ENCODE data around the gene CHMP4A. TPM values are rescaled to one million over a fixed set of nuclear protein-coding genes. Genes with fewer than 3 reads are reported as not detected.

CHMP4A gene
- total RNA-seq, 2 experiments from 2014 or later: 92.9 to 97.9 TPM

- Mint-ChIP-seq H3K36me3 (ENCODE audit: low read depth) (peaks cover 64% of the 10 kb centered on the region), H3K4me1 (peaks cover 11% of the 10 kb centered on the region), H3K27me3 (no peaks in the 10 kb centered on the region), H3K27ac (no peak overlapping the region), H3K4me3 (no peak overlapping the region), H3K9me3 (no peaks in the 10 kb centered on the region)
- ChIA-PET POLR2A (interaction anchor here (1.1 to 21.9 kb wide), 6 partner anchors 7 to 65 kb away, joined by 3 to 456 read pairs (median 8); partner anchors contain the start of genes DCAF11, IPO4, IRF9 and MDP1), CTCF (interaction anchor here (2.6 kb wide), 1 partner anchor 18 kb away, joined by 10 read pairs; the partner anchor contains the start of gene IRF9)
- DNase-seq: no peak
Measured at GRCh38 chr14:24179294-24179960, 33.9 kb downstream of the CHMP4A start.

GRCh38 chr14:24178399-24179178, 34.7 kb downstream of the CHMP4A start:
- Mint-ChIP-seq H3K9me3 (no peaks in the 10 kb centered on the region), H3K36me3 (ENCODE audit: low read depth) (peaks cover 65% of the 10 kb centered on the region), H3K4me1 (peaks cover 13% of the 10 kb centered on the region), H3K27ac (no peak overlapping the region), H3K27me3 (no peaks in the 10 kb centered on the region), H3K4me3 (no peak overlapping the region)
- no peak for DNase-seq
- ChIA-PET CTCF (interaction anchor here (2.6 kb wide), 1 partner anchor 17 kb away, joined by 10 read pairs; the partner anchor contains the start of gene IRF9), POLR2A (interaction anchor here (1.1 to 21.9 kb wide), 5 partner anchors 8 to 37 kb away, joined by 3 to 456 read pairs (median 11); partner anchors contain the start of genes IPO4, IRF9, MDP1 and REC8)

- no peak for DNase-seq
- Mint-ChIP-seq H3K4me3 (no peak overlapping the region), H3K9me3 (no peaks in the 10 kb centered on the region), H3K27ac (no peak overlapping the region), H3K36me3 (ENCODE audit: low read depth) (peaks cover 65% of the 10 kb centered on the region), H3K27me3 (no peaks in the 10 kb centered on the region), H3K4me1 (peaks cover 13% of the 10 kb centered on the region)
- ChIA-PET POLR2A (interaction anchor here (0.8 to 21.9 kb wide), 5 partner anchors 9 to 63 kb away, joined by 3 to 456 read pairs (median 4); partner anchors contain the start of genes CHMP4A, DCAF11, IPO4 and IRF9), CTCF (interaction anchor here (1.2 kb wide), 1 partner anchor 16 kb away, joined by 4 read pairs; the partner anchor contains the start of gene IRF9)
Measured at GRCh38 chr14:24177891-24178290, 35.4 kb downstream of the CHMP4A start.

GRCh38 chr14:24177041-24177825, 36.1 kb downstream of the CHMP4A start:
- H3K4me3 Mint-ChIP-seq: no peak overlapping the region
- no peaks in the 10 kb centered on the region for H3K27me3 Mint-ChIP-seq
- CTCF ChIA-PET: interaction anchor here (1.2 kb wide), 1 partner anchor 16 kb away, joined by 4 read pairs; the partner anchor contains the start of gene IRF9
- DNase-seq: no peak
- H3K4me1 Mint-ChIP-seq: peaks cover 14% of the 10 kb centered on the region
- H3K9me3 Mint-ChIP-seq: no peaks in the 10 kb centered on the region
- POLR2A ChIA-PET: interaction anchor here (0.8 to 21.9 kb wide), 6 partner anchors 10 to 63 kb away, joined by 3 to 456 read pairs (median 5); partner anchors contain the start of genes CHMP4A, DCAF11, EMC9 and IPO4
- H3K36me3 Mint-ChIP-seq (ENCODE audit: low read depth): peaks cover 63% of the 10 kb centered on the region
- no peak overlapping the region for H3K27ac Mint-ChIP-seq

GRCh38 chr14:24176599-24176998, 36.7 kb downstream of the CHMP4A start:
- Mint-ChIP-seq H3K36me3 (ENCODE audit: low read depth) (peaks cover 67% of the 10 kb centered on the region), H3K27ac (no peak overlapping the region)
- POLR2A ChIA-PET: interaction anchor here (1.1 to 21.9 kb wide), 6 partner anchors 10 to 62 kb away, joined by 4 to 456 read pairs (median 8); partner anchors contain the start of genes DCAF11, EMC9, IPO4 and IRF9

GRCh38 chr14:24172871-24173281, 40.4 kb downstream of the CHMP4A start:
- Mint-ChIP-seq H3K9me3 (no peaks in the 10 kb centered on the region), H3K36me3 (ENCODE audit: low read depth) (peaks cover 62% of the 10 kb centered on the region), H3K27me3 (no peaks in the 10 kb centered on the region), H3K4me1 (peaks cover 42% of the 10 kb centered on the region), H3K4me3 (no peak overlapping the region), H3K27ac (peak overlapping the region; percentile 57)
- CTCF ChIA-PET: no interaction called here
- no peak for DNase-seq
- POLR2A ChIA-PET: interaction anchor here (1.0 to 21.9 kb wide), 5 partner anchors 6 to 69 kb away, joined by 3 to 456 read pairs (median 8); partner anchors contain the start of genes EMC9, IPO4, IRF9 and REC8

More at GRCh38 chr14:24176599-24176998, 36.7 kb downstream of the CHMP4A start:
- CTCF ChIA-PET: no interaction called here
- DNase-seq: no peak
- Mint-ChIP-seq H3K9me3 (no peaks in the 10 kb centered on the region), H3K4me1 (peaks cover 20% of the 10 kb centered on the region), H3K4me3 (no peak overlapping the region), H3K27me3 (no peaks in the 10 kb centered on the region)

- H3K4me3 Mint-ChIP-seq: peak overlapping the region; percentile 46
- no peaks in the 10 kb centered on the region for H3K27me3 Mint-ChIP-seq
- peaks cover 46% of the 10 kb centered on the region for H3K4me1 Mint-ChIP-seq
- H3K27ac Mint-ChIP-seq: peak overlapping the region; percentile 26
- H3K9me3 Mint-ChIP-seq: no peaks in the 10 kb centered on the region
- ChIA-PET CTCF (no interaction called here), POLR2A (interaction anchor here (0.6 to 21.9 kb wide), 5 partner anchors 6 to 63 kb away, joined by 3 to 456 read pairs (median 8); partner anchors contain the start of genes DCAF11, IPO4, IRF9 and REC8)
- DNase-seq: no peak
- peaks cover 62% of the 10 kb centered on the region for H3K36me3 Mint-ChIP-seq (ENCODE audit: low read depth)
Measured at GRCh38 chr14:24172261-24172860, 40.9 kb downstream of the CHMP4A start.

- Mint-ChIP-seq H3K4me1 (peaks cover 50% of the 10 kb centered on the region), H3K27ac (peak within 1 kb of the TSS; percentile 79), H3K4me3 (peak within 1 kb of the TSS; percentile 67), H3K27me3 (no peaks in the 10 kb centered on the region), H3K9me3 (no peaks in the 10 kb centered on the region), H3K36me3 (ENCODE audit: low read depth) (peaks cover 62% of the 10 kb centered on the region)
- DNase-seq: peak; percentile 74
- POLR2A ChIA-PET: interaction anchor here (0.6 to 21.9 kb wide), 8 partner anchors 5 to 77 kb away, joined by 3 to 652 read pairs (median 8); partner anchors contain the start of genes DCAF11, EMC9, IPO4 and IRF9
- CTCF ChIA-PET: interaction anchor here (0.7 to 3.2 kb wide), 2 partner anchors 11 to 114 kb away, joined by 3 to 15 read pairs; partner anchors contain the start of gene IRF9
Measured at GRCh38 chr14:24171422-24172260, 41.6 kb downstream of the CHMP4A start, which contains the start of gene REC8. TSS of gene REC8 (plus strand) at chr14:24172080. CDS start at chr14:24172553, 473 bp downstream.

- POLR2A ChIA-PET: interaction anchor here (0.7 to 18.6 kb wide), 5 partner anchors 12 to 28 kb away, joined by 3 to 652 read pairs (median 6); partner anchors contain the start of genes EMC9, IPO4, PSME1 and PSME2
- no peaks in the 10 kb centered on the region for H3K27me3 Mint-ChIP-seq
- peaks cover 79% of the 10 kb centered on the region for H3K36me3 Mint-ChIP-seq (ENCODE audit: low read depth)
- H3K4me1 Mint-ChIP-seq: peaks cover 72% of the 10 kb centered on the region
- no peaks in the 10 kb centered on the region for H3K9me3 Mint-ChIP-seq
- H3K27ac Mint-ChIP-seq: peak overlapping the region; percentile 57
- H3K4me3 Mint-ChIP-seq: no peak overlapping the region
- DNase-seq: no peak
- CTCF ChIA-PET: no interaction called here
Measured at GRCh38 chr14:24167469-24168114, 45.7 kb downstream of the CHMP4A start.

GRCh38 chr14:24165785-24166184, 47.5 kb downstream of the CHMP4A start:
- no peak overlapping the region for H3K27ac Mint-ChIP-seq
- H3K27me3 Mint-ChIP-seq: no peaks in the 10 kb centered on the region
- peaks cover 84% of the 10 kb centered on the region for H3K36me3 Mint-ChIP-seq (ENCODE audit: low read depth)
- CTCF ChIA-PET: no interaction called here
- no peaks in the 10 kb centered on the region for H3K9me3 Mint-ChIP-seq
- POLR2A ChIA-PET: interaction anchor here (0.8 to 18.6 kb wide), 6 partner anchors 15 to 57 kb away, joined by 4 to 652 read pairs (median 8); partner anchors contain the start of genes CHMP4A, DCAF11, EMC9 and IPO4
- DNase-seq: no peak
- H3K4me1 Mint-ChIP-seq: peaks cover 67% of the 10 kb centered on the region
- no peak overlapping the region for H3K4me3 Mint-ChIP-seq

Measured in activated CD4-positive, alpha-beta memory T cell treated with anti-CD3 and anti-CD28 coated beads, Interleukin-2, amount 10 ng/mL, durations not matched to agents 7 days and 5 days (primary cell).